ENCODE results near the gene PNPO. TPM values are rescaled to one million over a fixed set of nuclear protein-coding genes. Genes with fewer than 3 reads are reported as not detected.

PNPO gene
- total and polyA plus RNA-seq, 2 of the 8 experiments (the other 6 are each of a cell fraction or from before 2014, with no cell fraction given) = 7.0 to 8.1 TPM

DNA sequence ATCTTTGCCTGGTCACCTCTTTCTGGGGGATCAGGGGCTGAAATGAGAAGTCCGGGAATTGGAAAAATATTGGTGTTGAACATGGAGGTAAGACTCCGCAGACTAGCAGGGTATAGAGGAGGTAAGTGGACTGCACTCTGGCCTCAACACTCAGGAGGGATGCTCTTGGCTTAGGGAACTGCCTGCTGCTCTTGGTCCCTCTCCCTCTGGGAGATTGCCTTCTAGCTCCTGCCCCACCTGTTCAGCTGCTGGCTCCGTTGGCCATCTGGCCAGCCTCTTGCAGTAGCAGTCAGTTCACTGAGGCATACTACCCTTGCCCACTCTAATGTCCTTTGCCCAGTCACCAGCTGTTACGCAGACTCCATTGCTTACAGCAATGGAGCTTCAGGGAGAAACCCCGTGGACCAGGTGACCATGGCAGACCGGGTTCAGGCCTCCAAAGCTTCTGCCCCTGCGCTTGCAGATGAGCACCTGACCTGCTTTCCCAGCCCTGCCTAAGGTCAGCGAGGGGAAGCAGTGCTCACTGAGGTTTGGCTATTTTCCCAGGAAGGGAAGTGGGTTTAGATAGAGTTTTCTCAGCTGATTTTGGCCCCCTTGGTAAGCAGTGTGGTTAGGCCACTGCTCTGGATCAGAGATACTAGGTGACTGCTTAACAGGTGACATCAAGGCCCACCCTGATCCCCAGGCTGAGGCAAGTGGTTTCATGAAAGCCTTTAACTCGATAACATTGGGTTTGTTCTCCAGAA is 41.4 kb downstream of the PNPO start (continued):
- TF ChIP-seq CTBP2 (IDR thresholded peaks at IDR 0.05; ENCODE audit: borderline replicate concordance, insufficient read depth, insufficient read length, low read length) = no peak

Measured in H1 (cell line).